HUDEP-2 (cell line): Measurements from ENCODE around the gene SMCO2.
A peak's percentile ranks its signal among the peaks of the same experiment; 100 is the strongest.
"Not testable (repeated sequence)": the region's sequence is repeated elsewhere in the genome, so short reads cannot be mapped to it uniquely, and the experiment has no call there.

ENCODE experiments used
- DNase-seq, 76 experiments: peaks; one replicate each; lab custom pipeline; 2025; ENCODE audit not compliant: unreplicated experiment in 76 of 76; lab: John Stamatoyannopoulos, UW

Gene SMCO2

DNA sequence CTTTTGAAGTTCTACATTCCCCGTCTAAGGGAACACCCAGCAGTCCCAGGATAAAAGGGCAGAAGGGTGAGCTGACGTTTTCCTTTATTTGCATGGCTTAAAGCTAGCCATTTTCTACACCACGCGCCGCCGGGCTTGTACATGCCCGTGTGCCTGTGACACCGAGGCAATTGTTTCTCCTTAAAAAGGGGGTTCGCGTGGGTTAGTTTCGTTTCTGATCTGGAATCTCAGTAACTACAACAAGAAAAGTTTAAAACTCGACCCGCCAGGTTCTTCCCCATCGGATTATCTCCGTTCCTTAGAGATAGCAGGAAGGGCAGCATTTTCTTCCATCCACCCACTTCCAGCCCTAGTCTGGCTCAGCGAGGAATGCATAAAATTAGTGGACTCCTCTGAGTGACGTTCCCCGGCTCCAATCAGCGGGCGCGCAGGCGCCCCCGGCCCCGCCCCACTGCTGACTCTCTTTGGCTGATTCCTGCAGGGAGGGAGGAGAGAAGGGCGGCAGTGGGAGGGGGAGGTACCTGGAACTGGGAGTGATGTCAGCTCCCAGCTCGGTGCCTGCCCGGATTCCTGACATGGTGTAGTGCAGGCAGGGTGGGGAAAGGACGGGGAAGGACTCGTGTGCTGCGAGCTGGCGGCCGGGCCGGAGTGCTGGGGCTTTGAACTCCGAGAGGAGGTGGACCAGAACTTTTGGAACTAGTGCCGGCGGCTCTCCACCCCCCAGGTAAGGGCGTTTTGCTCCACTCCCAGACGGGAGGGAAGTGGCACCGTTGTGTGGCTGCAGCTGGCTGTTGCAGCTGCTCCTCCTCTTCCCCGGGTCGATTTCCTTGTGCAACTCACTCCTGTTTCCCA is 77.3 kb downstream of the SMCO2 start, which contains the start of gene PPFIBP1:
PPFIBP1 (plus strand) TSS at position 565 of the 852 bp plus-strand sequence. CDS start 109,191 bp downstream, outside the sequence.
- peak in 75 of 76 experiments; percentile 36 to 97 (median 89) for DNase-seq

DNA sequence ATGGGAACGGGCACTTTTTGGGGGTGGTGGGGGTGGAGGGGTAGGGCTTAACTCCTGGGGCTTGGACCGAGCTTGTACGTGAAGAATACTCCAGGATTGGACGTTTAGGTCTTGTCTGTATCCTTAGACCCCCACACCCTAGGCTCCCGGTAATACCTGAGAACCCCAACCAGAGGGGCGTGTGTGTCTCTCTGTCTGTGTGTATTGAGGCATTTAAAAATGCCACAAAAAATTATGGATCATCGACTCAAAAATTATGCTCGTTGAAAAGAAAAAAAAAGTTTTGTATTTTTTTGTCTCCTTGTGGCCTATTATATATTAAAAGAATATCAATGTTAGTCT is 77.9 kb downstream of the SMCO2 start:
- DNase-seq: no peak

DNA sequence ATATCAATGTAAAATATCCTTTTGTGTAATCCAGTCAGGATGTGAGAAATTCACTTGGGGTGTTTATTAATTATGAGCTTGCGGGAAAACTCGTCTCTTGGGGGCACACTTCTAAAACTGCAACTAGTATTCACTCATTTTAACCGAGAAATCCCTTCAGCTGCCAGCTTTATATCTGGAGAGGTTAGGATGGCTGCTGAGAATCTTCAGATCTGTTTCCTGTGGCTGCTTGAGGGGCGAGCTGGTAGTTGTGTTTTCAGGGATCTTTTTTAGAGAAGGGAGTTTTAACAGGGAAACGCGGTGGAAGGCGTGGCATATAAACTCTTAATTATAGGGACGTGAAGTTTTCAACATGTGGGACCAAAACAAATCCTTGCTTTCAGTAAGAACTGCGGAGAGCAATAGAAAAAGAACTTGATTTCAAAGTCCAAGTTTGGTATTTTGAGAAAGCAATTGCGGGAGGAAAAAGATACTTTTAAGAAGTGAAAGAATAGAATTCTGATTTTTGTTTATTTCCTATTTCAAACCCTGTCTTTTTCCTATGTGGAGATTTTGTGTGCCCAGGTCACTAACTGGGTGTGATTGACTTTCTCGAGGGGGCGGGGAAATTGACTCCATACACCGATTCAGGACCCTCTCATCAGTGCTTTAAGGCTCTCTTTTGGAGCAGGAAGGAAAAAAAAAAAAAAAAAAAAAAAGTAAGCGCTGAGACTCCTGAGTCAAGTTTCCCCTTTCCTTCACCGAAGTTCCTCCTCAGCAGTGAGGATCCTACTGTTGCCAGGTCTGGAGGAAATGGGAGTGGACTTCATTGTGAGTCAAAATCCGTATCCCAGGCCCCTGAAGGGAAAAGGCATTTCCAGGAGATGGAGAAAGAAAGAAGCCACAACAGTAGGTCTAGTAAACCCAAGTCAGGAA is 78.6 kb downstream of the SMCO2 start:
- DNase-seq: no peak

DNA sequence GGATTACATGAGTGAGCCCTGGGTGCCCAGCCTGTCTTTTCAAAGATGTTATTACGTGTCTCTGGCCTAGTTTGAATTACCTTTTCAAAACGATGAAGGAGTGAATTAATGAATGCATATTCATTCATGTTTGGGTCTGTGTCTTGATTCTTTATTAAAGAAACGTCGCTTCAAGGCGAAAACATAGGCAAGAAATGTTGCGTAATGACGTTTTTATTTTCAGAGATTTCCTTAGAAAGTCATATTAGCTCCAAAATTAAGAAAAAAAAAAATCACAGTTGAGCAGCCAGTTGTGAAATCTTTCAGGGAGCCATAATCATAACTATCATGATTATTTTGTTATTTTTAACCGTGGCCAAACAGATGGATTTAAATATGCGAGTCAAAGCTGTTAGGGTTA is 81.0 kb downstream of the SMCO2 start:
- DNase-seq: no peak

GRCh38 chr12:27528788-27529187 is 82.3 kb downstream of the SMCO2 start:
- no peak for DNase-seq

DNA sequence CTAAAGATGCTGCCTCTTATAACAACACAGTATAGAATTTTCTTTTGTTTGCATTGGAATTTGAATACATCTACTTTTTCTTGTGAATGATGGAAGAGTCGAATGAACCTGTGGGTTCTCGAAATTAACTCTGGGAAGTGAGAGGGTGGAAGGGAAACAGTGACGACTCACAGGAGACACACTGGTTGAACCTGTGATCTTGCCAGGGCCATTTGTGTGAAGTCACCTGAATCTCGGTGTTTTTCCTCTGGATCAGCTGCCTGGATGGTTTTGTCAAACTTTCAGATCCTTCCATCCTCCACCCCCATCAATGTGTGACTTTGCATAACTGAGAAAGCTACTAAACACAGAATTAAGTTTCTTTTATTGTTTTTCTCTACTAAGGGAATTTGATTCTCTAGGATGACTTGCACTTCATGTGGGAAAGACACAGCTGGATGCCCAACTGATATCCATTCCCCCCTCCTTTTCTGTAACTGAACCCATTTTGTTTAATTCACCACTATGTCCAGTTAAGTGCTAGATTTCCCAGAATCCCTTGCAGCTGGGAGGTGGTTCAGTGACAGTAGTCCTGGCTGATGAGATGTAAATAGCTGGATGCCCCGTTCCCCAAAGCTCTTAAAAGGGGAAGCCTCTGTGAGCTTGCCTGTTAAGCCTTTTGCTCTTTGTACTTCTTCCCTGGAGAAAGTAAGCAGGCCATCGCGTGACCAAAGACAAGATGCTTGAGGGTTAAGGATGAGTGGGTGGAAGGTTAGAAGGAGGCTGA is 83.8 kb downstream of the SMCO2 start:
- DNase-seq: no peak

GRCh38 chr12:27531896-27532295 is 85.4 kb downstream of the SMCO2 start:
- no peak for DNase-seq

DNA sequence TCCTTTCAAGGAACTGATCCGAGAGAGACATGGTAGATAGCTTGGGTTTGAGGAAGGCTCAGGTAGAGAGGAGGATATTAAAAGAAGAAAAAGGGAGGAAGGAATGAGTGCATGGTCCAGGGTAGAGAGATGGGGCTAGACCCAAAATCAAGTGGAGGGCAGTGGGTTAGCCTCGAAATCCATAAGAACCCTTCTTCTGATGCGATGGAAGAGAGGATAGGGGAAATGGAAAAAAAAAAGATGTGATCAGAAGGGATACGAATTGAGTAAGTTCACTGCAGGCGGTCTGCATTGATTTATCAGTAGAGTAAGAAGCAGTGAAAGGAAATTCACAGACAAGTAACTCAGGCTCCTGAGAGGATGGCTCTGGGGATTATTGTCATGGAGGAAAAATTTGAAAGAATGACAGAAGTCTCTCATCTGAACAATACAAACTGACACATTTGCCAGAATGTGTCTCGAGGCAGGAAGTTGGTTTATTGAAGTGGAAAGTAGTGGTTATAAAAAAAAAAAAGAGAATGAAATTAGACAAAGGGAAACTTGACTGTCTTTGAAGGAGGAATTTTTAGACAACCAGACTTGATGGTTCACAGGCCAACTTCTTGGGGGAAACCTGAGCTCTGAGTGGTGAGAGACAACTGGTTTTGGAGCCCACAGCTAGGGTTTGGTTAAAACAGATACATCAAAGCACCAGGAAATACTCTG is 87.7 kb downstream of the SMCO2 start:
- no peak for DNase-seq

GRCh38 chr12:27534765-27535161 is 88.2 kb downstream of the SMCO2 start:
- DNase-seq: no peak

DNA sequence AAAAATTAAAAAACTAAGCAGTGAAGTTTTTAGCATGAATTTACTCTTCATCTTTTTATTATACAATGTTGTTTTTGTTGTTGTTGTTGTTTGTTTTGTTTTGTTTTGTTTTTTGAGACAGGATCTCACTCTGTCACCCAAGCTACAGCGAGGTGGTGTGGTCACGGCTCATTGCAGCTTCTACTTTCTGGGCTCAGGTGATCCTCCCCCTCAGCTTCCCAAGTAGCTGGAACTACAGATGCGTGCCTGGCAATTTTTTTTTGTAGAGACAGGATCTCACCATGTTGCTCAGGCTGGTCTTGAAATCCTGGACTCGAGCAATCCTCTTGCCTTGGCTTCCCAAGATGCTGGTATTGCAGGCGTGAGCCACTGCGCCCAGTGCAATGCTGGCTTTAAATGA is 88.8 kb downstream of the SMCO2 start:
- DNase-seq: no peak

- no peak for DNase-seq
Measured at GRCh38 chr12:27537855-27538675, 91.5 kb downstream of the SMCO2 start.

DNA sequence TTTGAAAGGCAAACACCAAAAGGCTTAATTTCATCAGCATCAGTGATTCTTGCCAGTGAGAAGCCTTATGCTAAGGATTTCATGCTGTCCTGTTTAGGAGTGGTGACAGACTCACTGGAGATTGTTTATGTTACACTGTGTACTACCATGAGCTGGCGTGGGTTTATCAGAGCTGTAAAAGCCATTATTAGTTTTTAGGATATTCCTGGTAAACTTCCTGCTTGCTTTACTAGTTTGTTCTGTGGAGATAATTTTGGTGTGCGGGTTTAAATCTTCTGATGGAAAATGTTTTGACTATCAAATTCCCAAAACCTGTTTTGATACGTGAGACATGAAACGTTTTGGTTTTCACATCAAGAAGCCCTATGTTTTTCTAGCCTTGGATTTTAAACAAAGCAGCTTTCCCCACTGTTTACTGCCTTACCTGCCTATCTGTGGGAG is 92.7 kb downstream of the SMCO2 start:
- DNase-seq: no peak

GRCh38 chr12:27541031-27541719 is 94.6 kb downstream of the SMCO2 start:
- no peak for DNase-seq

- DNase-seq: no peak
Measured at GRCh38 chr12:27542628-27543027, 96.1 kb downstream of the SMCO2 start.

DNA sequence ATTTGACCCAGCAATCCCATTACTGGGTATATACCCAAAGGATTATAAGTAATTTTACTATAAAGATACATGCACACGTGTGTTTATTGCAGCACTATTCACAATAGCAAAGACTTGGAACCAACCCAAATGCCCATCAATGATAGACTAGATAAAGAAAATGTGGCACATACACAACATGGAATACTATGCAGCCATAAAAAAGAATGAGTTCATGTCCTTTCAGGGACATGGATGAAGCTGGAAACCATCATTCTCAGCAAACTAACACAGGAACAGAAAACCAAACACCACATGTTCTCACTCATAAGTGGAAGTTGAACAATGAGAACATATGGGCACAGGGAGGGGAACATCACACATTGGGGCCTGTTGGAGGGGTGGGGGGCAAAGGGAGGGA is 98.3 kb downstream of the SMCO2 start:
- not testable (repeated sequence) for DNase-seq

- DNase-seq: no peak
Measured at GRCh38 chr12:27545665-27546064, 99.1 kb downstream of the SMCO2 start.

DNA sequence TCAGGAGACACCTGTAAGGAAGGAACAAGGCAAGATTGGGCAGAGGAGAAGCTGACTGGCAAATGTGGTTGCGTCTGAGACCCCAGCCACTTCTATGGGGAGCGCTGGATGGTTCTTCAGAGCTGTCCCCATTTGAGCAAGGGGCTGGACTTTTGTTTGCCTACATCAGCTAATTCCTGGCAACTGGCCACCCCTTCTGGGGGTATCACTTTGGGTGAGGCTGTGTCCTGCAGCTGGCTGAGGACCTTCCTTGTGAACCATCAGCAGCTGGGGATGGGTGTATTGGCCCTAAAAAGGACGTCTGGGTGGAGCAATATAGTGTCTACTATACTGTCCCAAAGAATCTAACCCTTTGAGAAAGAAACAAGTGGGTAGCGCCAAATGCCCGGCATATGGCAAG is 101.1 kb downstream of the SMCO2 start:
- DNase-seq: no peak

GRCh38 chr12:27548301-27549199 is 102.0 kb downstream of the SMCO2 start:
- DNase-seq: no peak
